A673 (cell line): Measurements from ENCODE around the gene CDC42EP1.

Experiments
- CTCF ChIP-seq: fragments of 300-800, 200-600 bp; sonication (generic); conservative IDR thresholded peaks from 2 replicates; pipeline ENCODE4 v1.5.1; 2017; ENCODE audit warnings: low read depth, mild to moderate bottlenecking, antibody characterized with exemption, low read length, moderate library complexity, mixed read lengths
- EZH2 ChIP-seq: fragments of 200-600 bp; sonication (generic); IDR thresholded peaks from 2 replicates; pipeline ENCODE4 v1.6.1; 2017; ENCODE audit warnings: borderline replicate concordance, low read depth, mild to moderate bottlenecking, mixed read lengths, antibody characterized with exemption, low read length; ENCODE audit not compliant: poor library complexity, severe bottlenecking

GRCh38 chr22:37604875-37605274 is 44.6 kb downstream of the CDC42EP1 start:
- TF ChIP-seq EZH2: no peak
- no peak for TF ChIP-seq CTCF
